Psoas muscle (tissue), 8 donors: ENCODE measurements around the gene CTSF. TPM values are rescaled to one million over a fixed set of nuclear protein-coding genes. Genes with fewer than 3 reads are reported as not detected.

Experiments
- ATAC-seq, 4 donors: fragments of 200-7000 bp; cut with Tn5 transposase; one replicate each; pipeline ENCODE4 v1.9.1; 2020; ENCODE audit warnings: moderate library complexity in 3 of 4, mild to moderate bottlenecking in 2 of 4
- DNase-seq, 2 donors: peaks; one replicate each; pipeline ENCODE4 v3.0.0-alpha.2; 2020
- H3K27ac ChIP-seq: fragments of 200-600 bp; one replicate; pipeline ENCODE4 v1.8.0; 2022
- H3K27me3 ChIP-seq, 3 donors: fragments of 200-600 bp in 1 of 3; one replicate each; pipeline versions ENCODE4 v1.6.1 to v1.8.0; 2013 to 2022; ENCODE audit warnings: low read length in 2 of 3, mild to moderate bottlenecking in 2 of 3, moderate library complexity in 1 of 3; ENCODE audit not compliant: insufficient read depth in 3 of 3
- H3K36me3 ChIP-seq, 2 donors: fragments of 200-600 bp in 1 of 2; one replicate each; pipeline versions ENCODE4 v1.6.1 to v1.8.0; 2013 to 2022; ENCODE audit warnings: low read depth in 1 of 2, mild to moderate bottlenecking in 1 of 2, moderate library complexity in 1 of 2; ENCODE audit not compliant: insufficient read depth in 1 of 2
- H3K4me1 ChIP-seq: fragments of 200-600 bp; one replicate; pipeline ENCODE4 v1.8.0; 2022
- H3K4me3 ChIP-seq: fragments of 200-600 bp; one replicate; pipeline ENCODE4 v1.8.0; 2022; ENCODE audit warnings: mild to moderate bottlenecking
- H3K9me3 ChIP-seq: fragments of 200-600 bp; one replicate; pipeline ENCODE4 v1.8.0; 2022
- CTCF ChIP-seq: fragments of 200-600 bp; IDR thresholded peaks from one replicate; pipeline ENCODE4 v1.8.0; 2022; ENCODE audit warnings: antibody characterized with exemption
- WGBS, 3 donors: extraction: QIAGEN DNeasy Blood & Tissue Kit; methylation state at CpG; one replicate each; pipeline versions ENCODE4 v1.1.6 to v1.1.7; 2013; 5-methylcytosine and 5-hydroxymethylcytosine counted together
- intact Hi-C, 2 donors: fragments of 100-400 bp; cut with DNase I; formaldehyde crosslinking; loops; one replicate each; pipeline versions ENCODE4 v1.11.0 to v1.14.2; 2022
- polyA plus RNA-seq, 3 donors: library from polyadenylated mRNA; stranded (reverse); fragments of 200-250 nt; gene quantifications; one replicate each; pipeline ENCODE4 v1.2.3, GENCODE V29; 2013
- total RNA-seq, 4 donors: library from RNA; stranded (reverse); fragmentation: NEBNext Ultra II Directional in 2 of 4; extraction: Animal tissue kit (Norgen Biotek cat#: 25700) in 2 of 4; gene quantifications; one replicate each; pipeline versions ENCODE4 v1.2.1 to v1.2.4, GENCODE V29; 2021 to 2023
- donor health status: healthy with polysubstance abuse.
- donor health status: DM: no; HTN: no; CAD: no; lungs with moderate emphysema.
- donor health status: Bipolar disorder and iron deficiency.
- donor health status: healthy.
- donor health status: DM: yes; HTN: yes; CAD: no.
- donor health status: DM: no; HTN: no; CAD: no.
- donor health status: DM: no; HTN: no; CAD: no.
- donor health status: DM: yes; HTN: yes; CAD: no.

CTSF gene
- total and polyA plus RNA-seq, 7 donors: 16.5 to 79.0 (median 31.8) TPM

GRCh38 chr11:66564538-66564937 lies 3.9 kb downstream of the CTSF start:
- WGBS, 3 donors: 58 to 91% (median 65%) methylated on average over 13 to 14 of the region's 14 CpGs
- intact Hi-C loops: no loop called here
- DNase-seq (no peak), ATAC-seq (no peak)
- Histone ChIP-seq H3K36me3 (peaks cover 0 to 60% of the 10 kb centered on the region in 2 donors), H3K4me3 (no peak overlapping the region), H3K27me3 (no peaks in the 10 kb centered on the region), H3K4me1 (peaks cover 12% of the 10 kb centered on the region), H3K9me3 (no peaks in the 10 kb centered on the region), H3K27ac (no peak overlapping the region)
- TF ChIP-seq CTCF: no peak

- 75 to 90% (median 75%) methylated on average over 10 of the region's 10 CpGs for WGBS, 3 donors
- Histone ChIP-seq H3K4me1 (peaks cover 10% of the 10 kb centered on the region), H3K9me3 (no peaks in the 10 kb centered on the region), H3K27ac (no peak overlapping the region), H3K27me3 (no peaks in the 10 kb centered on the region), H3K36me3 (peaks cover 0 to 60% of the 10 kb centered on the region in 2 donors), H3K4me3 (no peak overlapping the region)
- ATAC-seq: no peak
- no peak for TF ChIP-seq CTCF
- DNase-seq: no peak
- intact Hi-C loops: no loop called here
Measured at GRCh38 chr11:66563832-66564231, 4.6 kb downstream of the CTSF start.

GRCh38 chr11:66562907-66563583 lies 5.4 kb downstream of the CTSF start:
- 81 to 94% (median 84%) methylated on average over 19 to 20 of the region's 20 CpGs for WGBS, 3 donors

GRCh38 chr11:66562275-66562674 lies 6.1 kb downstream of the CTSF start:
- Histone ChIP-seq H3K27ac (no peak overlapping the region), H3K27me3 (no peaks in the 10 kb centered on the region), H3K4me1 (peaks cover 6% of the 10 kb centered on the region), H3K9me3 (no peaks in the 10 kb centered on the region), H3K4me3 (no peak overlapping the region), H3K36me3 (peaks cover 0 to 57% of the 10 kb centered on the region in 2 donors)
- TF ChIP-seq CTCF: no peak
- ATAC-seq (no peak), DNase-seq (no peak)
- intact Hi-C loops: no loop called here
- WGBS, 3 donors: 73 to 77% (median 74%) methylated on average over 2 of the region's 2 CpGs

More at GRCh38 chr11:66562907-66563583, 5.4 kb downstream of the CTSF start:
- no peaks in the 10 kb centered on the region for H3K9me3 ChIP-seq
- H3K4me3 ChIP-seq: no peak overlapping the region
- ATAC-seq: no peak
- peaks cover 0 to 60% of the 10 kb centered on the region in 2 donors for H3K36me3 ChIP-seq
- intact Hi-C loops: no loop called here
- no peak for DNase-seq
- TF ChIP-seq CTCF: no peak
- H3K27ac ChIP-seq: no peak overlapping the region
- peaks cover 12% of the 10 kb centered on the region for H3K4me1 ChIP-seq
- no peaks in the 10 kb centered on the region for H3K27me3 ChIP-seq

GRCh38 chr11:66561975-66562248 lies 6.5 kb downstream of the CTSF start:
- Histone ChIP-seq H3K4me1 (peaks cover 4% of the 10 kb centered on the region), H3K4me3 (no peak overlapping the region), H3K36me3 (peaks cover 0 to 54% of the 10 kb centered on the region in 2 donors), H3K27me3 (no peaks in the 10 kb centered on the region), H3K27ac (no peak overlapping the region), H3K9me3 (no peaks in the 10 kb centered on the region)
- TF ChIP-seq CTCF: no peak
- DNase-seq (no peak), ATAC-seq (no peak)
- intact Hi-C loops: no loop called here
- 83 to 91% (median 85%) methylated on average over 8 to 9 of the region's 9 CpGs for WGBS, 3 donors
